GM18499 (cell line): Measurements from ENCODE around the gene DMP1.
"Not testable (repeated sequence)": the region's sequence is repeated elsewhere in the genome, so short reads cannot be mapped to it uniquely, and the experiment has no call there.

Experiments used
- ATAC-seq: cut with Tn5 transposase; IDR thresholded peaks from one replicate; pipeline ENCODE4 v1.9.1; 2021; ENCODE audit warnings: moderate number of reproducible peaks; ENCODE audit not compliant: insufficient read depth, unreplicated experiment

The DMP1 gene

DNA sequence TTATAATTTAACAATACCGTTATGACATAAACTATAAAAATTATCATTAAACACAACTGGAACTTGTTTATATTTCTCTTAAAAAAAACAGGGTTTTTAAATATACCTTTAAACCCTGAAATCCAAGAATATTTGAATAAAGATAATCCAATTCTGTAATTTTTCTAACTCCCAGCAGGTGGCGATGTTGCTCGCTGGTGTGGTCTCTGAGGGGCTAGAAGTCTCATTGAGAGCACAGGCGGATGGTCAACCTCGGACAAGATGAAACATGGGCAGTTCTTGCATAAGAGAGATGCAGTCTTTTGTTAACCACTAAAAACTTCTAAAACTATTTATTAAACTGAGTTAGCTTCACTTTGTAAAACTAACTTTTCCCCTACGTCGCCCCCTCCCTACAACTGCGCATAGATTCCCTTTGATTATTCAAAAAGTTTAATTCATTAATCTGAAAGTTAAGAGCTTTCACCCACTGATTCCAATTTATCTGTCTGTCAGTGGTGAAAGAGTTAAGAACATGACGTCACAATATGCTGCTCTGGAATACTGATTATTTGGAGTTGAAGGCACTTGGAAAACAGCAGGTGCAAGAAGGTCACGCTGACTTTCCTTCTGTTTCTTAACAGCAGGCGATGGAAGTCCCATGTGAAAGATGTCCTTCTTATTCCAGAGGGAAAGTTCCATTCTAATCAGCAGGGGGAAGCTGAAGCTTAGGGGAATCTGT lies 29.5 kb downstream of the DMP1 start:
- no peak for ATAC-seq

- ATAC-seq: no peak
Measured at GRCh38 chr4:87680271-87680670, 30.2 kb downstream of the DMP1 start.

DNA sequence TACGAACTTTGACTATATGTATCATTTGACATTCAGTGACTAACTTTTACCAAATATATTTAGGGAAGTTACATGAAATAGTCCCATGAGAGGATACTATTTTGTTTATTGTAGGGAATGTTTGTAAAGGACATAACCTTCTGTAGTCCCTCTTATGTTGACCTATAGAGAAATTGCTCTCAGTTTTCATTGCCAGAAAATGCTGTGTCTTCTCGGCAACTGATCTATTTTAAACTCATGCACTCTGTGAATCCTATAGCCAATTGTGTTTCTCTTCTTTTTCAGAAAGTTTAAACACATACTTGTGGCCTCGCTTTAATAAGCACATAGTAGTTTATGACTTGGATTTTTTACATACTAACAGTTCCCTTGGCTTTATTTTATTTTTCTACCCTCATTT lies 38.2 kb downstream of the DMP1 start:
- no peak for ATAC-seq

DNA sequence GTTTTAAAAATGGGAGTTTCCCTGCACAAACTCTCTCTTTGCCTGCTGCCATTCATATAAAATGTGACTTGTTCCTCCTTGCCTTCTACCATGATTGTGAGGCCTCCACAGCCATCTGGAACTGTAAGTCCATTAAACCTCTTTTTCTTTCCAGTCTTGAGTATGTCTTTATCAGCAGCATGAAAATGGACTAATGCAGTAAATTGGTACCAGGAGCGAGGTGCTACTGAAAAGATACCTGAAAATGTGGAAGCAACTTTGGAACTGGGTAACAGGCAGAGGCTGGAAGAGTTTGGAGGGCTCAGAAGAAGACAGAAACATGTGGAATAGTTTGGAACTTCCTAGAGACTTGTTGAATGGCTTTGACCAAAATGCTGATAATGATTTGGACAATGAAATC lies 40.9 kb downstream of the DMP1 start:
- ATAC-seq: not testable (repeated sequence)

- ATAC-seq: not testable (repeated sequence)
Measured at GRCh38 chr4:87692060-87692459, 42.0 kb downstream of the DMP1 start.

- ATAC-seq: no peak
Measured at GRCh38 chr4:87697272-87697671, 47.2 kb downstream of the DMP1 start.

GRCh38 chr4:87697945-87698344 lies 47.9 kb downstream of the DMP1 start:
- no peak for ATAC-seq

DNA sequence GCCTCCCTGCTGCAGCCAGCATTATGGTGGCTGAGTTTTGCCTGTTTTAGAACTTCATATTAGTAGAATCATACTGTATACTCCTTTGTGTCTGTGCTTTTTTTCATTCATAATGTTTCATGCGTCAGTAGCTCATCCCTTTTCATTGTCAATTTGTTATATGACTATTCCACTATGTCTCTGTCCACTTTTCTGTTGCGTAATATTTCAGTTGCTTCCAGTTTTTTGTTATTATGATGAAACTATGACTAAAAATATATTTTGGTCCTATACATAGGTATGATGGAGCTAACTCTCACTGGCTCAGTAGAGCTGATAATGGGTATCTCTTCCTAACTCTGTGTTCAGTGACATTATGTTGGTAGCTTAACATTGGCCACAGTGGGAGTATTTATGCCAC lies 48.3 kb downstream of the DMP1 start:
- no peak for ATAC-seq

DNA sequence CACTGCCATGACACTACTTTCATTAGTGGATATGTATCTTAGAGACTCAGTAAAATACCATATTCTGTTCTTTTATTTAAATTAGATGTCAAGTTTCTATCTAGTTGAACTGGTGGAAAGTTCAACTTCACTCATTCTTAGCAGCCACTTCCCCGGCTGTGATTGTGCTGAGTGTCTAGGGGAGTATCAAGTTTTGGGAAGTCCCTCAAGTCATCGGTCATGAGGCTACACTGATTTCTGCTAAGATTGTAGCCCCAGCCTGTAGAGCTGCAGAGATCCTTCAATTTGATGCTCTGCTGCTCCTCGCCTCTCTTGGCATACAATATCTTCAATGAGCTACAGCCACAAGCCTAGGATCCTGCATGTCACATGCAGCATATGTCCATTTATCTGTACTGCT lies 53.9 kb downstream of the DMP1 start:
- no peak for ATAC-seq

DNA sequence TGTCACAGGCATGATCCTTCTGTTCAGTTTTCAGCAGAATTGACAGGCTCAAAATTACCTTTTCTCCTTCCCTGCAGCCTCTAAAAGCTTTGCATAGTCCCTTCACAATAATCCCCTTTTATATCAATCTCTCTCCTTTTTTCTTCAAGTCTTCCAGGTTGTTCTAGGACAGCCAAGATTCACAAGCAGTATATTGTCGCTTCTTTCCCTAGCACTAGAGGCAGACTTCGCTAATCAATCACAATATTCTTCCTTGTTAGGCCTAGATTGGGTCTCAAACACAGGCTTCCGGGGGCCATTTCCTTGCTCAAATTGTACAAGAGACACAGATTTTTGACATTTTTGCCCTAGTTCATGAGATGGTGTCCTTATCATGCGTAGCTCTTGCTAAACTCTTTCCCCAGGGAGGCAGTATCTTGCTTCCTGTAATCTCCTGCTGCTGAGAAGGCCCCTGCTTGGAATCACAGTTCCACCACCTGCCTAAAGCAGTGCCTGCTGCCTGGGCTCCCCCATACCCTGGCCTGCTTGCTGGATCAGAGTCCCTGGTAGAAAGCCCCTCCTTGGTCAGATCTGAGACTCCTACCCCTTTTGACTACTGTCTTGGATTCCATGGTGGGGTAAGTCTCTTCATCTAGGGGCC lies 57.3 kb downstream of the DMP1 start:
- ATAC-seq: no peak
